ENCODE results near the gene BRK1. TPM values are rescaled to one million over a fixed set of nuclear protein-coding genes. Genes with fewer than 3 reads are reported as not detected.

BRK1 gene
- total and polyA plus RNA-seq, 9 of the 15 experiments (the other 6 are each of a cell fraction or from before 2014, with no cell fraction given) = 105 to 634 (median 250) TPM

DNA sequence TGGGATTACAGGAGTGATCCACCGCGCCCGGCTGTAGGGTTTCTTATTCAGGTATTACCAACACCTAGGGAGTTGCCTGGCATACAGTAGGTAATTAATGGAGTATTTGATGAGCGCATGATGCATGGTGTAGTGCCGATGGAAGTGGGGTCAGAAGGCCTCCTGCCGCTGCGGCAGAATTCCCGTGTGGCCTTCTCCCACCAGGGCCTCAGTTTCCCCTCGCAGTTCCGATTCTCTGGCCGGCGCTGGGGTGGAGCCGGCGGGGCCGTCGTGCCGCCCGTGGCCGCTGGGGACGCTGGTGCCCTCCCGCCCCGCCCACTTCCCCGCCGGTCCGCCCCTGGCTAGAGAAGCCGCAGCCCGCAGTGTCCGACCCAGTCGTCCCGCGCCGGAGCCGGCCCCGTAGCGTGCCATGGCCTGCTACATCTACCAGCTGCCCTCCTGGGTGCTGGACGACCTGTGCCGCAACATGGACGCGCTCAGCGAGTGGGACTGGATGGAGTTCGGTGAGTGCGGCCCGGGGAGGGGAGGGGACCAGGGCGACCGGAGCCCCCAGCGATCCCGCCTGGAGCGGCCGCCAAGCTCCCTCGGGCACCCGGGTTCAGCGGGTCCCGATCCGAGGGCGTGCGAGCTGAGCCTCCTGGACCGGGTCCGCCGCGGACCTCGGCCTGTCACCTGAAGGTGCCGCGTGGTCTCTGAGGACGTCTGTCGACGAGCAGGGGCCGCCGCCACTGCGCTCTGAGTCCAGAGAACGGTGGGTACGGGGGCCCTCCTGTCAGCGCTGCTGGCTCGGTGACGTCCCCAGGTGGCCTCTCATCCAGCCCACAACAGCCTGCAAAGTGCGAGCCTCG lies 49.3 kb downstream of the BRK1 start, which contains the start of gene IRAK2 (continued):
- TF ChIP-seq, protein P1, sequence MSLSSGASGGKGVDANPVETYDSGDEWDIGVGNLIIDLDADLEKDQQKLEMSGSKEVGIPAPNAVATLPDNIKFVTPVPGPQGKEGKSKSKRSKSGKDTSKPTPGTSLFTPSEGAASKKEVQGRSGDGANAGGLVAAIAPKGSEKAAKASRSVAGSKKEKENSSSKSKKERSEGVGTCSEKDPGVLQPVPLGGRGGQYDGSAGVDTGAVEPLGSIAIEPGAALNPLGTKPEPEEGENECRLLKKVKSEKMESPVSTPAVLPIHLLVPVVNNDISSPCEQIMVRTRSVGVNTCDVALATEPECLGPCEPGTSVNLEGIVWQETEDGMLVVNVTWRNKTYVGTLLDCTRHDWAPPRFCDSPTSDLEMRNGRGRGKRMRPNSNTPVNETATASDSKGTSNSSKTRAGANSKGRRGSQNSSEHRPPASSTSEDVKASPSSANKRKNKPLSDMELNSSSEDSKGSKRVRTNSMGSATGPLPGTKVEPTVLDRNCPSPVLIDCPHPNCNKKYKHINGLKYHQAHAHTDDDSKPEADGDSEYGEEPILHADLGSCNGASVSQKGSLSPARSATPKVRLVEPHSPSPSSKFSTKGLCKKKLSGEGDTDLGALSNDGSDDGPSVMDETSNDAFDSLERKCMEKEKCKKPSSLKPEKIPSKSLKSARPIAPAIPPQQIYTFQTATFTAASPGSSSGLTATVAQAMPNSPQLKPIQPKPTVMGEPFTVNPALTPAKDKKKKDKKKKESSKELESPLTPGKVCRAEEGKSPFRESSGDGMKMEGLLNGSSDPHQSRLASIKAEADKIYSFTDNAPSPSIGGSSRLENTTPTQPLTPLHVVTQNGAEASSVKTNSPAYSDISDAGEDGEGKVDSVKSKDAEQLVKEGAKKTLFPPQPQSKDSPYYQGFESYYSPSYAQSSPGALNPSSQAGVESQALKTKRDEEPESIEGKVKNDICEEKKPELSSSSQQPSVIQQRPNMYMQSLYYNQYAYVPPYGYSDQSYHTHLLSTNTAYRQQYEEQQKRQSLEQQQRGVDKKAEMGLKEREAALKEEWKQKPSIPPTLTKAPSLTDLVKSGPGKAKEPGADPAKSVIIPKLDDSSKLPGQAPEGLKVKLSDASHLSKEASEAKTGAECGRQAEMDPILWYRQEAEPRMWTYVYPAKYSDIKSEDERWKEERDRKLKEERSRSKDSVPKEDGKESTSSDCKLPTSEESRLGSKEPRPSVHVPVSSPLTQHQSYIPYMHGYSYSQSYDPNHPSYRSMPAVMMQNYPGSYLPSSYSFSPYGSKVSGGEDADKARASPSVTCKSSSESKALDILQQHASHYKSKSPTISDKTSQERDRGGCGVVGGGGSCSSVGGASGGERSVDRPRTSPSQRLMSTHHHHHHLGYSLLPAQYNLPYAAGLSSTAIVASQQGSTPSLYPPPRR (CRISPR knock-in tag; IDR thresholded peaks at IDR 0.05; ENCODE audit: borderline replicate concordance) = 0 out of 2 replicates have a peak, but pooled peaks have one; percentile 37
- TF ChIP-seq HCFC1 (IDR thresholded peaks at IDR 0.05; ENCODE audit: low read depth, low read length) (no peak), NRF1 (conservative IDR thresholded peaks at IDR 0.05 in 1 of 2, IDR thresholded peaks at IDR 0.05 in 1 of 2) (peak; percentile 24 to 34; a peak in 2 of 4 replicates), SMARCA5 (IDR thresholded peaks at IDR 0.05) (0 out of 2 replicates have a peak, but pooled peaks have one; percentile 13), ZNF124 (CRISPR knock-in tag; IDR thresholded peaks at IDR 0.05) (peak; percentile 76; the same call in 1 of the 2 replicates), KAT8 (IDR thresholded peaks at IDR 0.05; ENCODE audit: low read depth) (no peak), FOXA3 (CRISPR knock-in tag; conservative IDR thresholded peaks at IDR 0.05 in 1 of 2, IDR thresholded peaks at IDR 0.05 in 1 of 2) (peak in 1 of 2 experiments; percentile 68; a peak in 1 of 4 replicates)
- TF ChIP-seq, protein P2, sequence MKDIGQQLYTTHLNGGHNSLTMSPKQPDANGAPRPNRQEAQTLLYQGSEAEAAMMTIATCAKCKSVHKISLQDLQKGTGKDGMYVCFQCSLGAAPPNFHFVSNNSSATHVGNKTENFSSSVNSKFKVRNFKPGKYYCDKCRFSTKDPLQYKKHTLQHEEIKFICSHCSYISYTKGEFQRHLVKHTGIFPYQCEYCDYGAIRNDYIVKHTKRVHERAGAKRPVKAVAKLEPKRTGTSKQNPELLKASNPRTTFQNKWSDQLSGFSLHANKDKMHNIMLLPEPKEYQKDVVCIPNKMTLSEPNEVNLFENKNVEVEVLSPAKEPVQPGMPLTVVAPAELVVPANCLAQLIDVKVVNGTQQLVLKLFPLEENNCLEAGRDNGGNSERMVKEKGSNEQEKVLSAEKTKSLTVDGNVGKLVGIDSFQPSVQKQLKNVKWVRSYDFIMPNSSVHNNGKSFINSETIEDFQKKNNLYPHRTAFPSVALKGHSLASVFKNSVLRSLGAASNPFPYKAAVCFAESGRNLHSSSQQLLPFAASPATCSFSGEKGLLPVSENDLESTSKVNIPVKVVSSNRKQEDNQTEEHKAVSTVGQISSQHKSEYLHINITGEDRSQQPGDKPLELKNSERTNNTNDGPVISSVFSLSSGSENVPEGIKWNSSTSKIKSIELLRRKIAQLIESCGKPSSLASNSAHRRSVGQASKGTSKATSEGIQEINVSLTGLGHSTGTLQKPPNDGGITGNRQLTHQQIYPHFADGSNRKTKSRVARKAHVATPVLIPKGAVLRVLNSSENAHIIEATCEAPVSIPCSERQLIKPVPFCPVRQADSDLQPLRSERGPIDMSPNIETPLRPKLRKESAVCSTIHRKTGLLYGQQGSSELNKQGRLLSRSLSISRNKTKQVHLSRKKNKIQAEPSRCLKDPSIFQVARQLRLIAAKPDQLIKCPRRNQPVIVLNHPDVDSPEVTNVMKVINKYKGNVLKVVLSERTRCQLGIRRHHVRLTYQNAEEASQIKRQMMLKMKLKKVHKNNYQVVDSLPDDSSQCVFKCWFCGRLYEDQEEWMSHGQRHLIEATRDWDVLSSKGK (CRISPR knock-in tag; IDR thresholded peaks at IDR 0.05) = no peak
- TF ChIP-seq, protein P3, sequence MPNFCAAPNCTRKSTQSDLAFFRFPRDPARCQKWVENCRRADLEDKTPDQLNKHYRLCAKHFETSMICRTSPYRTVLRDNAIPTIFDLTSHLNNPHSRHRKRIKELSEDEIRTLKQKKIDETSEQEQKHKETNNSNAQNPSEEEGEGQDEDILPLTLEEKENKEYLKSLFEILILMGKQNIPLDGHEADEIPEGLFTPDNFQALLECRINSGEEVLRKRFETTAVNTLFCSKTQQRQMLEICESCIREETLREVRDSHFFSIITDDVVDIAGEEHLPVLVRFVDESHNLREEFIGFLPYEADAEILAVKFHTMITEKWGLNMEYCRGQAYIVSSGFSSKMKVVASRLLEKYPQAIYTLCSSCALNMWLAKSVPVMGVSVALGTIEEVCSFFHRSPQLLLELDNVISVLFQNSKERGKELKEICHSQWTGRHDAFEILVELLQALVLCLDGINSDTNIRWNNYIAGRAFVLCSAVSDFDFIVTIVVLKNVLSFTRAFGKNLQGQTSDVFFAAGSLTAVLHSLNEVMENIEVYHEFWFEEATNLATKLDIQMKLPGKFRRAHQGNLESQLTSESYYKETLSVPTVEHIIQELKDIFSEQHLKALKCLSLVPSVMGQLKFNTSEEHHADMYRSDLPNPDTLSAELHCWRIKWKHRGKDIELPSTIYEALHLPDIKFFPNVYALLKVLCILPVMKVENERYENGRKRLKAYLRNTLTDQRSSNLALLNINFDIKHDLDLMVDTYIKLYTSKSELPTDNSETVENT (CRISPR knock-in tag; IDR thresholded peaks at IDR 0.05) = no peak
- TF ChIP-seq, protein P4, sequence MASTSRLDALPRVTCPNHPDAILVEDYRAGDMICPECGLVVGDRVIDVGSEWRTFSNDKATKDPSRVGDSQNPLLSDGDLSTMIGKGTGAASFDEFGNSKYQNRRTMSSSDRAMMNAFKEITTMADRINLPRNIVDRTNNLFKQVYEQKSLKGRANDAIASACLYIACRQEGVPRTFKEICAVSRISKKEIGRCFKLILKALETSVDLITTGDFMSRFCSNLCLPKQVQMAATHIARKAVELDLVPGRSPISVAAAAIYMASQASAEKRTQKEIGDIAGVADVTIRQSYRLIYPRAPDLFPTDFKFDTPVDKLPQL (IDR thresholded peaks at IDR 0.05; ENCODE audit: extremely low read depth, insufficient read length) = no peak
- TF ChIP-seq, protein P5, sequence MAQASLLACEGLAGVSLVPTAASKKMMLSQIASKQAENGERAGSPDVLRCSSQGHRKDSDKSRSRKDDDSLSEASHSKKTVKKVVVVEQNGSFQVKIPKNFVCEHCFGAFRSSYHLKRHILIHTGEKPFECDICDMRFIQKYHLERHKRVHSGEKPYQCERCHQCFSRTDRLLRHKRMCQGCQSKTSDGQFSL (CRISPR knock-in tag; IDR thresholded peaks at IDR 0.05) = no peak
- TF ChIP-seq, protein P5 (tag; IDR thresholded peaks at IDR 0.05) = no peak

All from K562 (cell line).